HepG2 (cell line): ENCODE results near the gene CACNA1C. TPM values are rescaled to one million over a fixed set of nuclear protein-coding genes. Genes with fewer than 3 reads are reported as not detected.

ENCODE experiments used
- PCBP1 ChIP-seq: fragments of 200-400 bp; formaldehyde crosslinking; IDR thresholded peaks from 2 replicates; pipeline ENCODE4 v1.6.1; 2017; ENCODE audit warnings: mild to moderate bottlenecking, low read depth, low read length, borderline replicate concordance
- PRMT3 ChIP-seq: sonication (generic); formaldehyde crosslinking; IDR thresholded peaks from 2 replicates; pipeline ENCODE4 v1.8.1; 2022; ENCODE audit warnings: low read depth, mild to moderate bottlenecking, moderate library complexity, missing genetic modification reagents, borderline replicate concordance
- SIN3A ChIP-seq: IDR thresholded peaks from 2 replicates; pipeline ENCODE4 v1.6.1; 2011; ENCODE audit warnings: low read depth, mild to moderate bottlenecking, control low read depth, low read length, borderline replicate concordance
- ZBTB20 ChIP-seq: sonication (generic); formaldehyde crosslinking; IDR thresholded peaks from 2 replicates; pipeline ENCODE4 v1.8.1; 2023; ENCODE audit warnings: missing genetic modification reagents, low read depth, mild to moderate bottlenecking, borderline replicate concordance
- ZNF20 ChIP-seq: sonication (generic); formaldehyde crosslinking; IDR thresholded peaks from 2 replicates; pipeline ENCODE4 v1.4.0; 2020; ENCODE audit warnings: mild to moderate bottlenecking, moderate library complexity, missing genetic modification reagents
- ZNF431 ChIP-seq: sonication (generic); formaldehyde crosslinking; IDR thresholded peaks from 2 replicates; pipeline ENCODE4 v1.9.0; 2022; ENCODE audit warnings: missing genetic modification reagents, low read depth, mild to moderate bottlenecking, borderline replicate concordance
- ZNF510 ChIP-seq: sonication (generic); formaldehyde crosslinking; IDR thresholded peaks from 2 replicates; pipeline ENCODE4 v1.4.0; 2020; ENCODE audit warnings: low read depth, mild to moderate bottlenecking, missing genetic modification reagents
- ZNF776 ChIP-seq: sonication (generic); formaldehyde crosslinking; IDR thresholded peaks from 2 replicates; pipeline ENCODE4 v1.4.0; 2020; ENCODE audit warnings: mild to moderate bottlenecking, missing genetic modification reagents
- polyA plus RNA-seq, 8 experiments: library from polyadenylated mRNA; depleted of rRNA in 3 of 8; stranded (reverse) in 7 of 8; unstranded in 1 of 8; fragments of >200 nt; fragmentation: Illumina TruSeq in 4 of 8; extraction: Trizol in 4 of 8; gene quantifications; 2 replicates each; pipeline versions ENCODE4 v1.2.1 to v1.2.3, GENCODE V29; 2011 to 2016; ENCODE audit warnings: low read depth in 4 of 8, missing spikeins in 1 of 8, mixed read lengths in 1 of 8; ENCODE audit not compliant: insufficient read depth in 1 of 8
- total RNA-seq, 5 experiments: library from RNA; depleted of rRNA; stranded (reverse); fragments of >200 nt; fragmentation: Illumina TruSeq; extraction: Trizol; gene quantifications; 2 replicates each; pipeline ENCODE4 v1.2.3, GENCODE V29; 2016; ENCODE audit warnings: low read depth in 1 of 5
- TF ChIP-seq, protein P1 (sequence below): sonication (generic); formaldehyde crosslinking; IDR thresholded peaks from 2 replicates; pipeline ENCODE4 v1.8.0; 2022; ENCODE audit warnings: mild to moderate bottlenecking, missing genetic modification reagents; ENCODE audit not compliant: insufficient replicate concordance
- TF ChIP-seq, protein P2 (sequence below): sonication (generic); formaldehyde crosslinking; IDR thresholded peaks from 2 replicates; pipeline ENCODE4 v1.4.0; 2020; ENCODE audit warnings: missing genetic modification reagents, borderline replicate concordance
- TF ChIP-seq, protein P3 (sequence below): sonication (generic); formaldehyde crosslinking; IDR thresholded peaks from 2 replicates; pipeline ENCODE4 v1.4.0; 2020; ENCODE audit warnings: missing genetic modification reagents

CACNA1C gene
- total and polyA plus RNA-seq, 2 of the 13 experiments (the other 11 are each of a cell fraction or from before 2014, with no cell fraction given) = not detected

DNA sequence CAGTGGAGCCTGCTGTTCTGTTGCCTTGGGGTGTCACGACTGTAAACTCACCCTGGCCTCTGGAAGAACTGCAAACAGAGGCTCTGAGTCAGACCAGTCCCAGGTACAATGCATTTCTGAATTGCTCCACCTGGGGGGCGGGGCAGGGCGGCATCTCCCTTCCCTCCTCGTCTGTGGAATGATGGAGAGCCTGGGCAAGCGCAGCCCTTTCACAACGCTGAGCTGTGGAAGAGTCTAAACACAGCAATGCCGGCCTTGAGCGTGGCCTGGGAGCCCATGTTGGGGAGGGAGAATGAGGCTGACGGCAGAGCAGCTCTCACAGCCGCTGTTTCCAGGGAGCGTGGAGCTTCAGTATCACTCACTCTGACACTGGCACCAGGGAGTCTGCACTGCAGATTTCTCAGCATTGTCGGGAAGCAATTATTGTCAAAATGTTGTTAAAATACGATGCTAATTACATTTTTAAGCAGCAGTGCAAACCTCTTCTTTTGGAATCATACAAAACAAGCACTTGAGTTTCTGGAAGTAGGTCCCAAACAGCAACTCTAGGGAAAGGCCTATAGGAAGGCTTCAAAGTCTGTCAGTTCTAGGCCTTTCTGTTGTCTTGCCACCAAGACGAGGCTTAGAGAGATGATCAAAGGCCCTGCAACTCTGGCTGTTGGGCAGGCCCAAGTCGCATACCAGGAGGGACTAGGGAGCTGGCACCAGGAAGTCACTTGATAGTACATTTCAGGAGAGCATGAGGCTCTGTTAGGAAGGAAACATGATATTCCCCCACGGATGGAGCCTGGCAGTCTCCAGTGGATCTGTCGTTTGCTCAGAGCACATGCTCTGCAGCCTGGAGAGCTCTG is 498.0 kb downstream of the CACNA1C start (continued):
- TF ChIP-seq, protein P1, sequence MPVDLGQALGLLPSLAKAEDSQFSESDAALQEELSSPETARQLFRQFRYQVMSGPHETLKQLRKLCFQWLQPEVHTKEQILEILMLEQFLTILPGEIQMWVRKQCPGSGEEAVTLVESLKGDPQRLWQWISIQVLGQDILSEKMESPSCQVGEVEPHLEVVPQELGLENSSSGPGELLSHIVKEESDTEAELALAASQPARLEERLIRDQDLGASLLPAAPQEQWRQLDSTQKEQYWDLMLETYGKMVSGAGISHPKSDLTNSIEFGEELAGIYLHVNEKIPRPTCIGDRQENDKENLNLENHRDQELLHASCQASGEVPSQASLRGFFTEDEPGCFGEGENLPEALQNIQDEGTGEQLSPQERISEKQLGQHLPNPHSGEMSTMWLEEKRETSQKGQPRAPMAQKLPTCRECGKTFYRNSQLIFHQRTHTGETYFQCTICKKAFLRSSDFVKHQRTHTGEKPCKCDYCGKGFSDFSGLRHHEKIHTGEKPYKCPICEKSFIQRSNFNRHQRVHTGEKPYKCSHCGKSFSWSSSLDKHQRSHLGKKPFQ = no peak
- TF ChIP-seq, protein P2, sequence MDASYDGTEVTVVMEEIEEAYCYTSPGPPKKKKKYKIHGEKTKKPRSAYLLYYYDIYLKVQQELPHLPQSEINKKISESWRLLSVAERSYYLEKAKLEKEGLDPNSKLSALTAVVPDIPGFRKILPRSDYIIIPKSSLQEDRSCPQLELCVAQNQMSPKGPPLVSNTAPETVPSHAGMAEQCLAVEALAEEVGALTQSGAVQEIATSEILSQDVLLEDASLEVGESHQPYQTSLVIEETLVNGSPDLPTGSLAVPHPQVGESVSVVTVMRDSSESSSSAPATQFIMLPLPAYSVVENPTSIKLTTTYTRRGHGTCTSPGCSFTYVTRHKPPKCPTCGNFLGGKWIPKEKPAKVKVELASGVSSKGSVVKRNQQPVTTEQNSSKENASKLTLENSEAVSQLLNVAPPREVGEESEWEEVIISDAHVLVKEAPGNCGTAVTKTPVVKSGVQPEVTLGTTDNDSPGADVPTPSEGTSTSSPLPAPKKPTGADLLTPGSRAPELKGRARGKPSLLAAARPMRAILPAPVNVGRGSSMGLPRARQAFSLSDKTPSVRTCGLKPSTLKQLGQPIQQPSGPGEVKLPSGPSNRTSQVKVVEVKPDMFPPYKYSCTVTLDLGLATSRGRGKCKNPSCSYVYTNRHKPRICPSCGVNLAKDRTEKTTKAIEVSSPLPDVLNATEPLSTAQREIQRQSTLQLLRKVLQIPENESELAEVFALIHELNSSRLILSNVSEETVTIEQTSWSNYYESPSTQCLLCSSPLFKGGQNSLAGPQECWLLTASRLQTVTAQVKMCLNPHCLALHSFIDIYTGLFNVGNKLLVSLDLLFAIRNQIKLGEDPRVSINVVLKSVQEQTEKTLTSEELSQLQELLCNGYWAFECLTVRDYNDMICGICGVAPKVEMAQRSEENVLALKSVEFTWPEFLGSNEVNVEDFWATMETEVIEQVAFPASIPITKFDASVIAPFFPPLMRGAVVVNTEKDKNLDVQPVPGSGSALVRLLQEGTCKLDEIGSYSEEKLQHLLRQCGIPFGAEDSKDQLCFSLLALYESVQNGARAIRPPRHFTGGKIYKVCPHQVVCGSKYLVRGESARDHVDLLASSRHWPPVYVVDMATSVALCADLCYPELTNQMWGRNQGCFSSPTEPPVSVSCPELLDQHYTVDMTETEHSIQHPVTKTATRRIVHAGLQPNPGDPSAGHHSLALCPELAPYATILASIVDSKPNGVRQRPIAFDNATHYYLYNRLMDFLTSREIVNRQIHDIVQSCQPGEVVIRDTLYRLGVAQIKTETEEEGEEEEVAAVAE (CRISPR knock-in tag) = no peak
- TF ChIP-seq, protein P3, sequence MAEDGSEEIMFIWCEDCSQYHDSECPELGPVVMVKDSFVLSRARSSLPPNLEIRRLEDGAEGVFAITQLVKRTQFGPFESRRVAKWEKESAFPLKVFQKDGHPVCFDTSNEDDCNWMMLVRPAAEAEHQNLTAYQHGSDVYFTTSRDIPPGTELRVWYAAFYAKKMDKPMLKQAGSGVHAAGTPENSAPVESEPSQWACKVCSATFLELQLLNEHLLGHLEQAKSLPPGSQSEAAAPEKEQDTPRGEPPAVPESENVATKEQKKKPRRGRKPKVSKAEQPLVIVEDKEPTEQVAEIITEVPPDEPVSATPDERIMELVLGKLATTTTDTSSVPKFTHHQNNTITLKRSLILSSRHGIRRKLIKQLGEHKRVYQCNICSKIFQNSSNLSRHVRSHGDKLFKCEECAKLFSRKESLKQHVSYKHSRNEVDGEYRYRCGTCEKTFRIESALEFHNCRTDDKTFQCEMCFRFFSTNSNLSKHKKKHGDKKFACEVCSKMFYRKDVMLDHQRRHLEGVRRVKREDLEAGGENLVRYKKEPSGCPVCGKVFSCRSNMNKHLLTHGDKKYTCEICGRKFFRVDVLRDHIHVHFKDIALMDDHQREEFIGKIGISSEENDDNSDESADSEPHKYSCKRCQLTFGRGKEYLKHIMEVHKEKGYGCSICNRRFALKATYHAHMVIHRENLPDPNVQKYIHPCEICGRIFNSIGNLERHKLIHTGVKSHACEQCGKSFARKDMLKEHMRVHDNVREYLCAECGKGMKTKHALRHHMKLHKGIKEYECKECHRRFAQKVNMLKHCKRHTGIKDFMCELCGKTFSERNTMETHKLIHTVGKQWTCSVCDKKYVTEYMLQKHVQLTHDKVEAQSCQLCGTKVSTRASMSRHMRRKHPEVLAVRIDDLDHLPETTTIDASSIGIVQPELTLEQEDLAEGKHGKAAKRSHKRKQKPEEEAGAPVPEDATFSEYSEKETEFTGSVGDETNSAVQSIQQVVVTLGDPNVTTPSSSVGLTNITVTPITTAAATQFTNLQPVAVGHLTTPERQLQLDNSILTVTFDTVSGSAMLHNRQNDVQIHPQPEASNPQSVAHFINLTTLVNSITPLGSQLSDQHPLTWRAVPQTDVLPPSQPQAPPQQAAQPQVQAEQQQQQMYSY (CRISPR knock-in tag) = no peak
- TF ChIP-seq ZBTB20 (CRISPR knock-in tag) (no peak), PCBP1 (no peak), ZNF20 (CRISPR knock-in tag) (no peak), ZNF510 (no peak), PRMT3 (CRISPR knock-in tag) (no peak), ZNF776 (CRISPR knock-in tag) (no peak), SIN3A (no peak), ZNF431 (CRISPR knock-in tag) (no peak)
